ENCODE results near the gene NEO1.

The NEO1 gene

GRCh38 chr15:73313861-73314260 is 261.6 kb downstream of the NEO1 start:
- DNase-seq: no peak

GRCh38 chr15:73317651-73318462 is 265.6 kb downstream of the NEO1 start:
- DNase-seq: peak; percentile 48

GRCh38 chr15:73318463-73319351 is 266.4 kb downstream of the NEO1 start:
- DNase-seq: peak; percentile 57

DNA sequence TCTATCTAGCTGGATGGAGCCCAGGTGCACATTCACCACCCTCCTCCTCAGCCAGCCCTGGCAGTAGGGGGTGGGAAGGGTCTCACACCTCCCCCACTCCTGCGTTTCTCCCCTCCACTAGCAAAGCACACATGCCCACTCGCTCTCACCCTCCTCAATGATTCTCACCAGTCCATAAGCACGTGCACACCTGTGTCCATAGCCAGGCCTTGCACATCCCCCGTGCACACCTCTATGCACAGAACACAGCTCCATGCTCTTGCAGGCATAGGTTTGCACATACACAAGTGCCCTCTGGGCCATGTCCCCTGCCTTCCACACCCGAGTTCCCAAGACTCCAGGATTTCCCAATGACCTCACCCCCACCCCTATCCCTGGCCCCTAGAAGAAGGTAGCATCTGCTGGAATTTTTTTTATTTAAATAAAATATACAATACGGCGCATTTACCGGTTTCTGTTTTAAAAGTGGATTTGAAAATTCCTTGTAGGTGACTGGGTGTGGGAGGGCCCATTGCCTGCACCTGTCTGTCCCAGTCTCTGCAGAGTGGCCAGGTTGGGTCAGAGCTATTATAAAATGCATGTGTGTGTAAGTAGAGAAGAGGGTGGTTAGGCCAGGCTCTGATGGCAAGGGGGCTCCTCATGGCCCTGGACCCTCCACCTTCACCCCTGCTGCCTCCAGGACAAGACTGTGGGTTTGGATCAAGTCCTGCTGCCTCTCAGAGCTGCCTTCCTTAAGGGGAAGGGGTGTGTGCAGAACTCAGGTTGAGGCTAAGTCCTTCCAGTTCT is 267.4 kb downstream of the NEO1 start:
- no peak for DNase-seq

DNA sequence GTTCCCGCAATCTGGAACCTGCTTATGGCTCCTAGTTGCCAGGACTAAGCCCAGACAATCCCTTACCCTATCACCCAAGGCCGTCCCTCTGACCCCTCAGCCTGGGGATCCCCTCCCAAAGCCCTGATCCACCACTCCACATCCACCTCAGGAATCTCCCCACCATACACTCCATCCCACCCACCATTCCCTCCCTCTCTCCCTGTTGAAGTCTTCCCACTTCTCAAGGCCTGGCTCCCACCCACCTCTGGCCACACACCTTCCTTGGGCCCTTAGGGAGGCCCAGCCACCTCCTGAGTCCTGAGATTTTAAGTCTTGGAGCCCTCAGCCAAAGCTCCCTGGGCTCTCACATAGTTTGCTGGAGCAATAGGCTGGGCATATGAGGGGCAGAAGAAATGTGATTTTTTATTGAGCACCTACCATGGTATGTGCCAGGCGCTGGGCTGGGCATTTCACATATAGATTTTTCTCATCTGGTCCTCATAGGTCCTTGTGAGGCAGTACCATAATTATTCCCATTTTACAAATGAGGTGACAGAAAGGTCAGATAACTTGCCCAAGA is 268.4 kb downstream of the NEO1 start:
- peak; percentile 32 for DNase-seq

DNA sequence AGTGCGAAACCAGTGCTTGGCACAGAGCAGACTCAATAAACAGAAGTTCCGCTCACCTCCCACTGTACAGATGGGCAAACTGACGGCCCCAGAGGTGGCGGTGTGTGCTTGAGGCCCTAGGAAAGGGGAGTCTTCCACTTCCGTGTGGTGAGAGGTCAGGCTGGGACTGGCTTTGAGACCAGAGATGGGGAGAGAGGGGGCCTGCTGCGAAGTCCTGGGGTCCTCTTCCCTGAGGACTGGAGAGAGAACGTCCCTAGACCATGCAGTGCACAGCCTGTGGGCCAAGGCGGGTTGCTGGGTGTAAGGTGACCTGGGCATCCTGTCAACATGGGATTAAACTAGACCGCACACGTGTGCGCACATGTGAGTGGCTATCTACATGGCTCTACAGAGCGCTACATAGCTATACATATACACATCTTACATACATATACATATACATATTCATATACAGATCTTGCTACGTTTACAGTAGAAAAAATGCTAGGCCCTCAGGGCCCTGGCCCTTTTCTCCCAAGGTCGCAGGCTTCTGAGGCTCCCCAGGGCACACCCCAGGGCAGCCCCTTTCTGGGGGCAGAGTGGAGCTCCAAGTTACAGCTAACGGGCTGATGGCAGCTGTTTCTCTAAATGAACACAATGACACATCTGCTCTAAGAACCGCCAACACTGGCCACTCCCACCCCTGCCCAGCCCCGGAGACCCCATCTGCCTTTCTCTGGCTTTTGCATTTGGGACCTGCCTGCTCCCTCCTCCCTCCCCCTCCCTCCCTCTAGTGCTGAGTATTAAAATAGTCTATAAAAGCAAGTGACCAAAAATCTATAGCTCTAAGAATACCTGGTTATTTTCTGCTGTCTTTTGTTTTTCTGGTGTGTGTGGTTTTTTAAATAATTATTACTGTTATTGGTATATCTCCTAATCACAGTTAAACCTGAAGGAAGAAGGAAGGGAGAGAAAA is 269.5 kb downstream of the NEO1 start:
- DNase-seq: peak; percentile 44

GRCh38 chr15:73322665-73323373 is 270.6 kb downstream of the NEO1 start:
- DNase-seq: peak; percentile 51

DNA sequence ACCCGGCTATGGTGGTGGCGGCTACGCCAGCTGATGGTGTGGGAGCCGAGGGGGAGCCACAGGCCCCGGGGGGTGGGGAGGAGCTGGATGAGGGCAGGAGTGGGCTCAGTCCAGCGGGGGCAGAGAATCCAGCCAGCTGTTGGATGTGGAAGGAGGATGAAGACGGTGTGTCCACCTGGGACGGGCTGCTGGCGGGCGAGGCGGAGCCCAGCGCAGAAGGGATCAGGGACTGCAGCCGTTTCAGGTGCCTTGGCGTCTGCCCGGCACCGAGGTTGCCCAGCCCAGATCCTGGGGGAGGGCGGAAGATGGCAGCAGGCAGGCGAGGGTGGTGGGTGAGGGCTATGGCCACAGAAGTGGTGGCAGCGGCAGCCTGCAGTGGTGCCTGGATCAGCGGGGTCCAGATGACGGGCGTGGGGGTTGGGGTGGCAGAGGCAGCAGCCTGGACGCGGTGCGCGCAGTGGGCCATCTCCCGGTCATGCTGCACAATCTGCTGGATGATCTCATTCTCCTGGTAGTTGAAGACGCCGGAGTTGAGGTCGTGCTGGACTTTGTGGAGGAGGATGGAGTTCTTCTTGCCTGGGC is 271.2 kb downstream of the NEO1 start:
- no peak for DNase-seq

- DNase-seq: peak; percentile 45
Observed at GRCh38 chr15:73323956-73324355, 271.7 kb downstream of the NEO1 start.

DNA sequence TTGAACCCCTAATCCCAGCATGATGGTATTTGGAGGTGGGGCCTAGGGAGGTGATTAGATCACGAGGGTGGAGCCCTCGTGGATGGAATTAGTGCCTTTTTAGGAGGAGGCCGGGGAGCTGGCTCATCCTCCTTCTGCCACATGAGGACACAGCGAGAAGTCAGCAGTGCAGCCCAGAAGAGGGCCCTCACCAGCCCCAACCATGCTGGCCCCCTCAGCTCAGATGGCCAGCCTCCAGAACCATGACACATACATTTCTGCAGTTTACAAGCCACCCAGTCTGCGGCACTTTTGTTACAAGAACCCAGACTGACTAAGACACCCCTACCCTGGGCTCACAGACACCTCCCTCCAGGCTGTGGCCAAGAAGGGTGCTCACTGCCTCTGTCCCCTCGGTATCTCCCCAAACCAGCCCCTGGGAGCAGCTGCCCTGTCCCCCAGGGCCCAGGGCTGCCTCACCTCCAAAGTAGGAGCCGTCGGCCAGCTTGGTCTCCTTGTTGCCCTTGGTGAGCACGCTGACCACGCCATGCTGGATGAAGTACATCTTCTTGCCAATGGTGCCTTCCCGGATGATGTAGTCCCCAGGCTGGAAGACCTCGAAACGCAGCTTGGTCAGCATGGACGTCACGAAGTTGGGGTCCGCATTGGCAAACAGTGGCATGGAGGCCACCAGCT is 272.4 kb downstream of the NEO1 start:
- peak; percentile 46 for DNase-seq

DNA sequence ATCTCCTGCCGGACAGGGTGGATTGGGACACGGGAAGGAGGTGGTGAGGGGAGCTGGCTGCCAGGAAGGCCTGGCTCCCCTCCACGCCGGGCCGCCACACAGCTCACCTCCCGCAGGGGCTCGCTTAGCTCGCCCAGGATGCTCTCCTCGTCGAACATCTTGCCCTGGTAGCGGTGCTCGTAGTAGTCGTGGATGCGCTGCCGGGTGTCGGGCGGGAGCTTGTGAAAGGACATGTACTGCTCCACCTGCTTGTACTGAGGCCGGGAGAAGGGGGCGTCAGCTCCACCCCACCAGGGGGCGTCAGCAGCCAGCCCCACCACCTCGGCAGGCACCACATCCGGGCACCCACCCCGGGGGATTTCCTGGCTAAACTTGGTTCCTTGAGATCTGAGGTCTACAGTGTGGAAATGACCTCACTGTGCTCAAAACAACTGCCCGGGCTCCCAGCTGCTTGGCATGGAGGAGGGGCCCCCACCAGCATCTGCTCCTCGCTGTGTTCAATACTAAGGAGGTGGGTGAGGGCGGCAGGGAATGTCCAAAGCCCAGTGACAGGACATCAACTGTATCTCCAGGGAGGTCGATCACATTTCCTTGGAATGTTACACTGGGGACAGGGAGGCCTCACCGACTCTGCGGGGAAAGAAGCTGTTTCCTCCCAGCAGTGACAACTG is 273.1 kb downstream of the NEO1 start:
- DNase-seq: peak; percentile 59

DNA sequence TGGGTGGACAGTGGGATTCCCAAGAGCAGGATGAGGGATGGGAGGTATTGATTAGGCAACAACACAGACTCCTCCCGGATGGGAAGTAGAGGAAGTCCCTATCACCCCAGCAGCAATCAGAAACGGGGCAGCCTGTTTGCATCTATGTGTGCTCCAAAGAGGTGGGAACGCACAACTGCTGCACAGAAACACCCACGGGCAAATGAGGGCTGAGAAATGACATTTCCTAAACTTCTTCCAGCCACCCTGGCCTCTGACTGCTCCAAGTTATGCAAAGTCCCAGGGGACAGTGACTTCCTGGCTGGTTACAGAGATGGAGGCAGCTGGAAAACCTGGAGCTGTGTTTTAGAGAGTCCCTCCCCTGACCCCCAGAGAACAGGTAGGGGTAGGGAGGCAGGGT is 273.9 kb downstream of the NEO1 start:
- DNase-seq: peak; percentile 35

DNA sequence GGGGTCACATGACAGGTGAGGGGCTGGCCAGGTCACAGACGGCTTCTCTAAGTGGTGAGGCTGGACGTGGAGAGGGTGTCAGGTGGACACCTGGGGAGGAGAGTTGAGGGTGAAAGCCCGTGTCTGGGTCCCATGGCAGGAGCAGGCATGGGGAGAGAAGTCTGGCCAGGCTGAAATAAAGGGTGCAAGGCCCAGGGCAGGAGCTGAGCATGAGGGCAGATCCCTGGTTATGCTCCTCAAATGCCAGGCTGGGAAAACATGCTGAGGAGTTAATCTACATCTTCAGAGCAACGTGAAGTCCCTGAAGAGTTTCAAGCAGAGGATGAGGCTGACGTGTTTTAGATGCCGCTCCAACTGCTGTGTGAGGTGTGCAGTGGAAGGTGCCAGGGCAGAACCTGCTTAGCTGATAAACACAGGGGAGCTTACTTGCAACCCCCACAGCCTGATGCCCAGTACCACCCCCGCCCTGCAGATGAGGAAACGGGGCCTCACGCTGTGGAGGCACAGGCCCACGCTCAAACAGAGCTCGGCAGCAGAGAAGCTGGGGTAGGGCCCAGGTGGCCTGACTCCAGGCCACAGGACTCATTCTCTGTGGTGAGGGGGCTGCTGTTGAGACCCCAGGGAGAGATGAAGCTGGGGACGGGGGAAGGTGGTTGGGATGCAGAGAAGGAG is 276.0 kb downstream of the NEO1 start:
- peak; percentile 41 for DNase-seq

DNA sequence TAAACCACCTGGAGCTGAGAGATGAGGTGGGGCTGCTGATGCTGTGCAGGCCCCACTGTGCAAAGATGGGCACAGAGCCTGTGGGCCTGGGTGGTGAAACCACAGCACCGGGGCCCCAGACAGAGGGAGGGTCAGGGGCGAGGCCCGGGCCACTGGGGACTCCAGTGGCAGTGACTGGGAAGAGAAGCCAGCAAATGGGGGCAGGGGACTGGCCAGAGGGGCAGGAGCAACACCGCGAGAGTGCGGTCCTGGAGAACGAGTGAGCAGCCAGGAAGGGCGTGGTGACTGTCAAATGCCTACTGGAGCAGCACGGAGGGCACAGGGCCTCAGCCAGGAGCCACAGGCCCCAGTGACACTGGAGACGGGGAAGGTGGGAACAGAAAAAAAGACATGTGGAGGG is 276.7 kb downstream of the NEO1 start:
- peak; percentile 41 for DNase-seq

- DNase-seq: peak; percentile 50
Observed at GRCh38 chr15:73329501-73330200, 277.4 kb downstream of the NEO1 start.

DNA sequence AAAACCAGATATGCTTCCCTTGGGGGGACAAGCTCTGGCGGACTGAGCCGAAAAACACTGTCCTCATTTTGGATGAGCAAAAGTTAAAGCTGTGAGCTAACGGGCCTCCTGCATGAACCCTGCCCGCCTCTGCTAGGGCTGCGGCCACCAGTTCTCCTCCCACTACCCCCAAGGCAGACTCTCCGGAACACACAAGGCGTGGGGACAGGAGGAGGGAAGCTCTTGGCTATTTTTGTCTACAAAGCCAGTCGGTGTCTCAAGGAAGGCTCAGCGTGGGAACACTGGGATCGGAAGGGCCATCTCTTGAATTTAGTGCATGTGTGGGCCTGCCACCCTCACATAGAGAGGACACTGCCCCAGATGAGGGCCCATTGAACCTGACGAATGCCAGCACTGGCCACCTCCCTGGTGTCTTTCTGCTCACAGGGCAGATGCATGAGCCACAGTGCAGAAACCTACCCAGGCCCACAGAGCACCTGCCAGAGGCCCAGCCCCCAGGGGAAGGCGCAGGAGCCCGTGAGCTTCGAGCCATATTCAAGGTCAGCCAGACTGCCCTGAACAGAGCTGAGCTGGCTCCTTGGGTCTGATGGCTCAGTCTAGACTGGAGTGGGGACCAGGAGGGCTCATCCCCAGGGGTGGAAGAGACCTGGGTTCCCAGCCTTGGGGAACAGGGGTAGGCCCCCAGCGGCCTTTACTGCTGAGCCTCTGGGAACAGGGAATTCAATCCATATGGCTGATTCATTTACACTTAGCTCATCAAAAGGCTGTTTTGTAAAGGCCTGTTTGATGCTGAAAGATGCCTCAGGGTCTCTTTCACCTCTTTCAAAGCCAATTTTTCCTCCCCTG is 278.2 kb downstream of the NEO1 start:
- peak; percentile 51 for DNase-seq

- no peak for DNase-seq
Observed at GRCh38 chr15:73331501-73331900, 279.2 kb downstream of the NEO1 start.
